GM19395 (cell line): Measurements from ENCODE around the gene GIPC2.
"Not testable (repeated sequence)": the region's sequence is repeated elsewhere in the genome, so short reads cannot be mapped to it uniquely, and the experiment has no call there.

Source experiments
- ATAC-seq: cut with Tn5 transposase; IDR thresholded peaks from one replicate; pipeline ENCODE4 v1.9.1; 2021; ENCODE audit warnings: mild to moderate bottlenecking, moderate library complexity; ENCODE audit not compliant: unreplicated experiment

The GIPC2 gene

DNA sequence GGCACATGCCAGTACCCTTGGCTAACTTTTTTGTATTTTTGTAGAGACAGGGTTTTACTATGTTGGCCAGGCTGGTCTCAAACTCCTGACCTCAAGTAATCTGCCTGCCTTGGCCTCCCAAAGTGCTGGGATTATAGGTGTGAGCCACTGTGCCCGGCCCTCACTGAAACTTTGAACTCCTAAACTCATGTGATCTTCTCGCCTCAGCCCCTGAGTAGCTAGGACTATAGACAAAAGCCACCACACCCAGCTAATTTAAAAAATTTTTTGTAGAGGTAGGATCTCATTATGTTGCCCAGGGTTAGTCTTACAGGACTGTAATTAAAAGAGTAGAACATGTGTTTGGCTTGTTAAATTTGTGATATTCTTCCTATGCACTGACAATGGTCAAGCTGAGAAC, 19.1 kb downstream of the GIPC2 start:
- not testable (repeated sequence) for ATAC-seq

DNA sequence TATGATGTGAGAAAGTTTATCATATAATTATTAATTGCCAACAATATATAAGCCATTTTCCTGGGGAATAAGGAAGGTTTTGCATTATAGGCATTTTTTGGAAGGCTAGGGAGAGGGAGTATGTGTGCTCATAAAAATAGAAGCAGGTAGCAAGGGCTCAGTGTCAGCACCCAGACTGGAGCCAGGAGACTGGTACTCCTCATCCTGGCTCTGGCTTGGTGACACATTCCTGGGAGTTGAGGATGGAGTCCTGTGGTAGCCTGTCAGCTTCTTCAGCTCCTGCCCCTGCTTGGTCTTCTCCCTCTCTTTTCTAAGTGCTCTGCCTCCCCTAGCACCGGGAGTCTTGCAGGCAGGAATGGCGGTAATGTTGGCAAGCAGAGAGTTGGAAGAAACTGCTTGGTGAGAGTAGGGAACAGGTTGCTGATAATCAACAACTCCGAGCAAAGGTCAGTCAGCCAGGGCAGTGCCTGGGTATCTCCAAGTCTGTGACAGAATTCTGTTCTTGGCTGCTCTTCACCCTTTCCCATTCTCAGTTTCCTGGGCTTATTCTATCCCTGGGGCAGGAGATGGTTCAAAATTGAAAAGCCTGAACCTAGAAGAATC, 23.0 kb downstream of the GIPC2 start:
- ATAC-seq: no peak

DNA sequence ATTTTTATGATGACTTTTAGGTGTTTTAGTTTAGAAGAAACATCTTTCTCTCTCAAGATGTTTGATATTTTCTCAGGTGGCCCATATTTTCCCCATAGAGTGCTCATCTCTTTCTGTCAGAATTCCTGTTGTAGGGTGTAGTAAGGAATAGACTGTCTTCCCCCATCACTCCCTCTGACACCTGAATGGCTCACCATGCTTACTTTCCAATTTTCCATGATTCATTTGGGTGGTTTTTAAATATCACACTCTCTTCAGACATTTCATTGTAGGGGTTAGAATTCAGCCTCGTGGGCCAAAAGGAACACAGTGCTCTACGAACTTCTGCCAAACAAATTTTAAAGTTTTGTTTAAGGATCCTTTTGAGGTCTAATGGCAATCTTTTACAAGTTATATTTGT, 24.0 kb downstream of the GIPC2 start:
- no peak for ATAC-seq

DNA sequence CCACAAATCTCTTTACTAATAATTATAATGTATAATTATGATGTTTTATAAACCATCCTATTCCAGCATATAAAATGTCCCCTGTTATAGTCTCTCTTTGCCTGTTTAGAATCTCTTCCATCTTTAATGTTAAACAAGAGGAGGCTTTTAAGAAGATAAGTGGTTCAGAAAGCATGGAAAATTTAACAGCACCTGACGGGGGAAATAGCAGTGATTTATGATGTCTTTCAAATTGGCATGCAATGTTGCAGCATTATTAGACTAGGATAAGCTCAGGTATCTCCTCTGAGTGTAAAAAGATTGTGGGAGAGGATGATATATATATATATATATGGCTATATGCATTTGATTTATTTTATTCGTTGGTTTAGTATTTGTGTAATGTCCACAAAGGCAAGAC, 24.4 kb downstream of the GIPC2 start:
- no peak for ATAC-seq

DNA sequence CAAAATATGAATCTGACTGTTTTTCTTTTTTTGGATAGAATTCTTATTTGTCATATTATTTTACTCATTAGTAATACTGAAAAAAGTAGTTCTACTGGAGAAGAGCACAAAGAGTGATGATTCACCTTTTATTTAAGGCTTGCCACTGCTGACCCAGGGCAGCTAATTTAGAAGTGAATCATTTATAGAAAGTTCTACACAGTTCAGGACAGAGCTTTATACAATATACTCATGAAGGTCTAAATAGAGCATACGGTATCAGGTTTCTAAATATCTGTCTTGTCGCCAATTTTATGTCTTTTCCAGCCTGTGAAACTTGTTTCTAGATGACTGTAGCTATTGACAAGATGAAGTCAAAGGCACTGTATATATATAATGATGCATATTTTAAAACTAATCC, 25.0 kb downstream of the GIPC2 start:
- ATAC-seq: no peak

DNA sequence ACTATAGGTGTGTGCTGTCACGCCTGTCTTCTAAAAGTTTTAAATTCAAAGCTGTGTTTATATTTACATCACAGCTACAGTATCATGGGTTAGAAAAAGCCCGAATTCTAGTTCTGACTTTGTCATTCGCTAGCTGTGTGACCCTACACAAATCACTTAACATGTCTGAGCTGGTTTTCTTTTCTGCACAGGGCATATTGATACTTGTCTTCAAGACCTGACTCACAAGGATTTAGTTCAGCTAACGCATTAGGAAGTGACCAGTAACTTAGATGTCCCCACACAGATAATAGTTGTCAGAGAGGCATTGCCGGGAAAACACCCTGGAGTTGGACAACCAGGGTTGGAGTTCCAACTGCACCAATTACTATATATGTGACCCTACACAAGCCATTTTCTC, 25.9 kb downstream of the GIPC2 start:
- no peak for ATAC-seq

DNA sequence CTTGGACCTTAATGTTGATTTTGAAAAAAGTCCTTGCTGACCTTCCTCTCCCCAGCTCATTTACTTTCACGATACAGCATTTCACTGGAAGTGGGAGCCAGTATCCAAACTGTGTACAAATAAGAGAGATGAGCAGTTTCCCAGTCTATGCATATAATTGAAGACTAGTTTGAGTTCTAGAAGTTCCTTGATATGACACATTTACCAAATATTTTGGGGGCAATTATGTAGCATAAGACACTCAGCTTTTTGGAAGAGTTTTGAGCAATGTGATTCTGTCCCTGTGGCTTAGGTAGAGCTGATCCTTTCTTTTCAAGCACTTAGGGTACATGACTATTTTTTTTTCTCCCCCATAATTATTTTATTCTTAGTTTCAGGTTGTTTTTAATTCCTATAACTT, 26.4 kb downstream of the GIPC2 start:
- no peak for ATAC-seq

DNA sequence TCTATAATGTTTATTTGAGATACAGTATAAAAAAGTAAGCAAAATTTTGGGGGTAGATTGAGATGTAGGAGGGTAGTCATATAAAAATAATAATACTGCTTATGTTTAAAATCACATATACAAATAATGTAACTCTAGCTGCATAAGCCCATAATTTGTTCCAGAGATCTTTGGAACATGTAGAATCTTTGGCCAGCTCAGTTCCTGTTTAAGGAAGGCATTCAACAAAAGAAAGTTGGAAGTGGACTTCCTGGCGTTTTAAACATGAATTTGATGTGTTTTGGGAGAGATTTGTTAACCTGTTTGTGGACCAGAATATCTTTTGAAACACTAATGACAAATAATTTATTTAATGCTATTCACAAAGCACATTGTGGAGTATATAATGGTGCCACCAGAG, 27.7 kb downstream of the GIPC2 start:
- no peak for ATAC-seq

DNA sequence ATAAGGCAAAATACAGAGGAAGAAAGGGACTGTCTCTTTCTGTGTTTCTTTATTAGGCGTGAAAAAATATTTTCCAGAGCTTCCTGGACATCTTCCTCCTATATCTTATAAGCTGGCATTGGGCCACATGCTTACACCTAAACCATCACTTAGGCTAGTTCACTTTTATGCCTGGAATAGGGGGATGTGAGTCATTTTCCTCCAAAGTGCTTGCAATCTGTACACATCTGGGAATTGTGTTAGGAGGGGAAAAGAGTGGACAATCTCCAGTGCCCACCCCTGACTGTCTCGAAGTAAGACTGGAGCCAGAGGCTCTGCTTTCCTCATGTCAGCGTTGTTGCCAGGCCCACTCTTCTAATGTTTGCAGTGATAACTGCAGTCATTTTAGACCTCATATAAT, 29.9 kb downstream of the GIPC2 start:
- no peak for ATAC-seq

DNA sequence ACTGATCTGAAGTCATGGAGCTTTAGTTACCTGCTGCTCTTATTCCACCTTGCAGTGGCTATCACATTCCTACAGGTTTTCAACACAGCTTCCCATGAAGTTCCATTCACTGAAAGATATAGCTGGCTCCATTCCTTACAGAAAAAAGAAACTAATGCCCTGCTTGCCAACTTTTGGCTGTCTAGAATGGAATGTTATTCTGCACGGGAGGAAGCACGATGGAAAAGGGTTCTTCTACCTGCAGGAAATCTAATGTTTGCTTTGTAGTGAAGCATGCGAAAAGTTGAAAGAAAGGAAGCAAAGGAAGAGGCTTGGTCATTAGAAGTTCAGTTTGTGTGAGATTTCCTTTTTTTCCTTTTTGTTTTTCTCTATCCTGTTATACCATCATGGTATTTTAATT, 32.6 kb downstream of the GIPC2 start:
- ATAC-seq: no peak

DNA sequence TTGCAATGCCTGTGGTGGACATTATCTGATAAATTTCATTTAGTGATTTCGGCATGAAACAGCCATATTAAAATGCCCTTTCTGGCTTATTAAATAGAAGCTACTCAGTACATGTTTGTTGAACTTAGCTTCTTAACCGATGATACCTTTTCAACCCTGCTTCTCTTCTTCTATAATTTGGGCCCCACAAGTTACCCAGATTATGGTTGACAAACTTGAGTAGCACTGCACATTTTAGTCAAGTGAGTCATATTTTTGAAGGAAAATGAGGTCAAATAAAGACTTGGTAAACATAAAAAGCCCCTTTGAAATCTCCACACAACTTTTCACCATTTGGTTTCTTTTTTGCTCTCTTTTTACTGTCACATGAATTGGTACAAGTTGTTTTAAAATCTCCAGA, 33.8 kb downstream of the GIPC2 start:
- ATAC-seq: no peak

DNA sequence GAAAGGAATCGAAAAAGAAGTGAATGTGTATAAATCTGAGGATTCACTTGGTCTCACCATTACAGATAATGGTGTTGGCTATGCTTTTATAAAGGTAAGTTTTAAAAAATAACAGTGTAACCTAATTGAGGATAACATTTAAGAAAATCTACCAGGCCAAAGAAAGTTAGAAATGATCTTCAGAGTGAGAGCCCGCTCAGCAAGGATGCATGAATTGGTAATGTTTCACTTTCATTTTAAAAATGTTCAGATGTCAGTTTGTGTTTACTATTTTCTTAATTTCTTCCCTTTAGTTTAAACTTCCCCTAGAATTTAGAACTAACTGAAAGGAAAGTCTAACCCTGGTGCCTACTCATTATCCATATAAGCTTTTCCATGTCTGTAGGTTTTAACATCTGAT, 35.0 kb downstream of the GIPC2 start:
- no peak for ATAC-seq

DNA sequence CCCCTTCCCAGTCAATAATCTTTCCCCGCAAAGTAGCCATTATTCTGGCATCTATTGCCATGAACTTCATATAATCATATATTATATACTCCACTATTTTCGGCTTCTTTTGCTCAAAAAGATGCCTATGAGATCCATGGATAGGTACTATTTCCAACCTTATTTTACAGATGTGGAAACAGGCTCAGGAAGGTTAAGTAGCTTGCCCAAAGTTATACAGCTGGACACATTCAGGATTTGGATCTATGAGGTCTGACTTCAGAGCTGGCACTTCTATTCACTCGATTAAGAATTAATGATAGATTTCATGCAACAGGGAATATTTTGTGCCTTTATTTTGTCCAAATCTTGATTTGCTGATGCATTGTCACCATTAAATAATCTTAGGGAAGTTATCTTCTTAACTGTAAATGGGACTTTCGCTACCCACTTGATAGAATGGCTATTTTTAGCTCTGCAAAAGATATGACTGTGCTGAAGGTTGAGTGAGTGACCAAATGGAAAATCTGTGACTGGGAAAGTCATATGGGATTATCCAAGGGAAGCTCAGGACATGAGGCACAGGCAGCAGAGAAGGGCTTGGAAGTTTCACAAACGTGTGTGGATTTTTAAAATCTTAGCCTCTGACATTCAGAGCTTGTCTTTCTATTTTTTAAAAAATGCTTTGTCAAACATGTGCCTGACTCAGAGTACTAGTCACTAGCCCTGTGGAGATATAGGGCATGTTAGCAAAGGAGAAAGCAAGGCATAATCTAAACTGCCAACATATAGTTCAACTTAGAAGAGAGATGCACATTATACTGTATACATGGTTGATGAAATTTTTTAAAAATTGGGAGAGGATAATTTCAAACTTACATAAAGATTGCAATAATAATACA, 36.5 kb downstream of the GIPC2 start:
- no peak for ATAC-seq

DNA sequence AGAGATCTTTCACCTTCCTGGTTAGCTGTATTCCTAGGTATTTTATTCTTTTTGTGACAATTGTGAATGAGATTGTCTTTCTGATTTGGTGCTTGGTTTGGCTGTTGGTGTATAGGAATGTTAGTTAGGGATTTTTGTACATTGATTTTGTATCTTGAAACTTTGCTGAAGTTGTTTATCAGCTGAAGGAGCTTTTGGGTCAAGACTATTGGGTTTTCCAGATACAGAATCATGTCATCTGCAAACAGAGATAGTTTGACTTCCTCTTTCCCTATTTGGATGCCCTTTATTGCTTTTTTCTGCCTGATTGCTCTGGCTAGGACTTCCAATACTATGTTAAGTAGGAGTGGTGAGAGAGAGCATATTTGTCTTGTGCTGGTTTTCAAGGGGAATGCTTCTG, 38.9 kb downstream of the GIPC2 start:
- not testable (repeated sequence) for ATAC-seq

DNA sequence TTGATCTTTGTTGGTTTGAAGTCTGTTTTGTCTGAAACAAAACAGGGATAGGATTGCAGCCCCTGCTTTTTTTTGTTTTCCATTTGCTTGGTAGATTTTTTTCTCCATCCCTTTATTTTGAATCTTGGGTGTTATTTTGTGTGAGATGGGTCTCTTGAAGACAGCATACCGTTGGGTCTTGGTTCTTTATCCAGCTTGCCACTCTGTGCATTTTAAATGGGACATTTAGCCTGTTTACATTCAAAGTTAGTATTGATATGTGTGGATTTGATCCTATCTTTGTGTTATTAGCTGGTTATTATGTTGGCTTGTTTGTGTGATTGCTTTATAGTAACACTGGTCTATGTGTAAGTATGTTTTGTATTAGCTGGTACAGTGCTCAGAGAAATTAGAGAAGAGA, 40.9 kb downstream of the GIPC2 start:
- no peak for ATAC-seq

DNA sequence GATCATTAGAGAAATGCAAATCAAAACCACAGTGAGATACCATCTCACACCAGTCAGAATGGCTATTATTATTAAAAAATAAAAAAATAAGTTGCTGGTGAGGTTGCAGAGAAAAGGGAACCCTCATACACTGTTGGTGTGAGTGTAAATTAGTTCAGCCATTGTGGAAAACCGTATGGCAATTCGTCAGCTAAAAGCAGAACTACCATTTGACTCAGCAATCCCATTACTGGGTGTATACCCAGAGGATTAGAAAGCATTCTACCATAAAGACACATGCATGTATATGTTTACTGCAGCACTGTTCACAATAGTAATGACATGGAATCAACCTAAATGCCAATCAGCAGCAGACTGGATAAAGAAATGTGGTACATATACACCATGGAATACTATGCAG, 42.2 kb downstream of the GIPC2 start:
- ATAC-seq: peak; percentile 74

DNA sequence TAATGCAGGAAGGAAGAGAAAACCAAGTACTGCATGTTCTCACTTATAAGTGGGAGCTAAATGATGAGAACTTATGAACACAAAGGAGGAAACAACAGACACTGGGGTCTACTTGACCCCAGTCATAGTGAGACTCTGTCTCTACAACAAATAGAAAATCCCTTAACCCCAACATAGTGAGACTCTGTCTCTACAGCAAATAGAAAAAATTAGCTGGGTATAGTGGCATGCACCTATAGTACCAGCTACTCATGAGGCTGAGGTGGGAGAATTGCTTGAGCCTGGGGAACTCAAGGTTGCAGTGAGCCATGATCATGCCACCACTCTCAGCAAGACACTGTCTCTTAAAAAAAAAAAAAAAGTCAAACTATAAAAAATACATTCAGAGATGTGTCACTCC, 42.7 kb downstream of the GIPC2 start:
- ATAC-seq: peak; percentile 33

DNA sequence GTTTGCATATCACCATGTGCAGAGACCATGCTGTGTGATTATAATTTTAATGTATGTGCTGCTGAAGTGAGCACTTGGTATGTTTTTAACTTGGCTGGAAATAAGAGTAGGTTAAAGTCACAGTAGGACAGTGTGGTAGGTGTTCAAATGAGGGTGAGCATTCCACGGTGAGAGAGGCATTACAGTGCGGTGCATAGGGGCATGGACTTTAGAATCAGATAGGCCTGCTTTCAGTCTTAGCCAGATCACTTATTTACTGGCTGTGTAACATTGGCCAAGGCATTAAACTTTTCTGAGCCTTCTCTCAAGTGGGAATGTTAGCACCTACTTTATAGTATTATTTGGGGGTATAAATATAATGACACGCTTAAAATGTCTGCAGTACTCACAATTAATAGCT, 43.2 kb downstream of the GIPC2 start:
- no peak for ATAC-seq

DNA sequence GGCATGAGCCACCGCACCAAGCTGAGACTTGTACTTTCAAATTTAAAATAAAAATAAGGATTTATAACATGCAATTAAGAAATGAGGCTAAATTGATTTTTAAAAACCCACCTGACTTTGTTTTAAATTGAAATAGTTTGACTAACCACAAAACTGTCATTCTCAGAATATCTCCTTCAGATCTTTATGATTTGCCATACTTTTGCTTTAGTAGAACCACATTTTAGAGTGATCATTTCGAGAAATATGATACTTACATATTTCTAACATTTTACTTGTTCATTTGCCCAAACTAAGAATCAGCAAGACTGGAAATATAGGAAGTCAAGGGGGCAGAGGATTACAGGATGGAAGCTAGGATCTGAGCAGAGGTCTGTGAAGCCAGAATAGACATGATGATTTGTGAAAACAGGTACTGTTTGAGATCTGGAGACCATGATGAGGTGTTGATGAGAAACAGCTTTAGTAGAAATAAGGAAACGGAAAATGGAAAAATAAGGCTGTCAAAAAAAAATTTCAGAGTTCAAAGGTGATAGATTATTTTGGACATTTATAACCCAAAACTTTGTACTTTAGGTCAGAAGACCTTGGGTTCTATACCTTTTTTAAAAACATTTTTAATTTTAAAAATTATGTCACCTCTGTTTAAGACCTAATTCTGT, 44.8 kb downstream of the GIPC2 start:
- no peak for ATAC-seq

DNA sequence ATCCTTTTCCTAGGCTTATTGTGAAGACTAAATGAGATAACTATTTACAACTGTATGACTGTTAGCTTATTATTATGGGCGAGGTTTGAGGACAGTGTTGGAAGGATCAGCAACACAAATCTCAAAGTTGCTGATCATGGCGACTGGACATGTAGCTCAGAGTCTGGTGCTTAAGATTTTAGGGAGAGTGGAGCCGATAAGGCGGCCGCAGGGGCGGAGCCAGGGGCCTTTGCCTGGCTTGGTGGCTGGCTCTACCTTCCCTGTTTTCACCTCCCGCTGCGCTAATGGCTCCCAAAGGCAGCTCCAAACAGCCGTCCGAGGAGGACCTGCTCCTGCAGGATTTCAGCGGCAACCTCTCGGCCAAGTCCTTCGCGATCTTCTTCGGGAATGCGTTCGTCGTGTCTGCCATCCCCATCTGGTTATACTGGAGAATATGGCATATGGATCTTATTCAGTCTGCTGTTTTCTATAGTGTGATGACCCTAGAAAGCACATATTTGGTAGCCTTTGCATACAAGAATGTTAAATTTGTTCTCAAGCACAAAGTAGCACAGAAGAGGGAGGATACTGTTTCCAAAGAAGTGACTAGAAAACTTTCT, 45.5 kb downstream of the GIPC2 start:
- ATAC-seq: no peak

DNA sequence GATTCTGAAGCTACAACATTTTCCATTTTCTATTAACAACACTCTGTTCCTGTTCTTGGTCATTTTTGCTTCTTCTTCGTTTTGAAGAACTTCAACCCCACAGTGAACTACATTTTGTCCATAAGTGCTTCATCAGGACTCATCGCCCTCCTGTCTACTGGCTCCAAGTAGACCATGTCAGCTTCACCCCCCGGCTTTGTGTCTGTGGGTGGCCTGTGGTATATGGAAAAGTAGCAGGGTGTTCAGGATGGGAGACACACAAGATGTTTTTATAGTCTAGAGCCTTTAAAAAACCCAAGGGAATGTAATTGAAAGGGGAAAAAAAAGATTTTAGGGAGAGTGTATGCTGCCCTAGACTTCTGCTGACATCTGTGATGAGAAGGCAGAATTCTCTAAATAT, 46.1 kb downstream of the GIPC2 start:
- ATAC-seq: no peak

DNA sequence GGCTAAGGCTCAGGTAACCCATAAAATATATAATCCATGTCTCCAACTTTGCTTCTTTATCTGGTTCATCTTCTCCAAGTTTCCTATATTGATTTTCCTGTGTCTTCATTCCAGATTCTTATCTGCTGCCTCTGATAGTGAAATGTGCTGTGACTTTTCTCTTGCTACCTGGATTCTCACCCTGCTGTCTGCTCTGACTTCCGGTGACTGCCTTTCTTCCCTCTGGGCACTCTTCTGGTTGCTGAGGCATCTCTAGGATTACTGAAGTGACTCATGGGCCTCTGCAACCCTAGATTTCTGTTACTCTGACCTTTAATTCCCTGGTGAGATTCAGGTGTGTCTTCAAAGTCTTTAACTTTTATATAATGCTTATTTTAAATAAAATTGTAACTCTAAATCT, 46.9 kb downstream of the GIPC2 start:
- no peak for ATAC-seq
